Measurements from ENCODE around the gene ERRFI1. TPM values are rescaled to one million over a fixed set of nuclear protein-coding genes. Genes with fewer than 3 reads are reported as not detected.

The ERRFI1 gene
- total and polyA plus RNA-seq, 10 of the 15 experiments (the other 5 are each of a cell fraction or from before 2014, with no cell fraction given): 0.90 to 6.5 (median 3.1) TPM

DNA sequence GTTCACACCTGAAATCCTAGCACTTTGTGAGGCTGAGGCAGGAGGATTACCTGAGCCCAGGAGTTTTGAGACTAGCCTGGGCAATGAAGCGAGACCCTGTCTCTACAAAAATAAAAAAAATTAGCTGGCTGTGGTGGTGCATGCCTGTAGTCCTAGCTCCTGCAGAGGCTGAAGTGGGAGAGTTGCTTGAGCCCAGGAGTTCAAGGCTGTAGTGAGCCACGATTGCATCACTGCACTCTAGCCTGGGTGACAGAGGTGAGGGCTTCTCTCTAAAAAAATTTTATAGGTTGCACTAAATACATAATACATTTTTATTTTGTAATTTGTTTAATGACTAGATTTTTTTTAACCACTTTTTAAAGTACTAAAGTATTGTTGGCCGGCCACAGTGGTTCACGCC lies 58.5 kb downstream of the ERRFI1 start (continued):
- TF ChIP-seq, protein P1, sequence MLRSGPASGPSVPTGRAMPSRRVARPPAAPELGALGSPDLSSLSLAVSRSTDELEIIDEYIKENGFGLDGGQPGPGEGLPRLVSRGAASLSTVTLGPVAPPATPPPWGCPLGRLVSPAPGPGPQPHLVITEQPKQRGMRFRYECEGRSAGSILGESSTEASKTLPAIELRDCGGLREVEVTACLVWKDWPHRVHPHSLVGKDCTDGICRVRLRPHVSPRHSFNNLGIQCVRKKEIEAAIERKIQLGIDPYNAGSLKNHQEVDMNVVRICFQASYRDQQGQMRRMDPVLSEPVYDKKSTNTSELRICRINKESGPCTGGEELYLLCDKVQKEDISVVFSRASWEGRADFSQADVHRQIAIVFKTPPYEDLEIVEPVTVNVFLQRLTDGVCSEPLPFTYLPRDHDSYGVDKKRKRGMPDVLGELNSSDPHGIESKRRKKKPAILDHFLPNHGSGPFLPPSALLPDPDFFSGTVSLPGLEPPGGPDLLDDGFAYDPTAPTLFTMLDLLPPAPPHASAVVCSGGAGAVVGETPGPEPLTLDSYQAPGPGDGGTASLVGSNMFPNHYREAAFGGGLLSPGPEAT (IDR thresholded peaks at IDR 0.05; ENCODE audit: low read depth): no peak
- TF ChIP-seq CBX5 (IDR thresholded peaks at IDR 0.05; ENCODE audit: low read depth) (no peak), YY1 (IDR thresholded peaks at IDR 0.05; ENCODE audit: low read depth, low read length) (no peak), ZBED1 (IDR thresholded peaks at IDR 0.05; ENCODE audit: borderline replicate concordance) (no peak), CHD2 (IDR thresholded peaks at IDR 0.05; ENCODE audit: borderline replicate concordance, low read depth, low read length) (no peak), SUZ12 (IDR thresholded peaks at IDR 0.05; ENCODE audit: unreplicated experiment) (no peak), EP300 (IDR thresholded peaks at IDR 0.05; ENCODE audit: borderline replicate concordance in 1 of 2, control insufficient read depth in 1 of 2, low read depth in 2 of 2, low read length in 2 of 2) (no peak), NFYB (IDR thresholded peaks at IDR 0.05; ENCODE audit: insufficient read depth, low read depth, low read length) (no peak)

DNA sequence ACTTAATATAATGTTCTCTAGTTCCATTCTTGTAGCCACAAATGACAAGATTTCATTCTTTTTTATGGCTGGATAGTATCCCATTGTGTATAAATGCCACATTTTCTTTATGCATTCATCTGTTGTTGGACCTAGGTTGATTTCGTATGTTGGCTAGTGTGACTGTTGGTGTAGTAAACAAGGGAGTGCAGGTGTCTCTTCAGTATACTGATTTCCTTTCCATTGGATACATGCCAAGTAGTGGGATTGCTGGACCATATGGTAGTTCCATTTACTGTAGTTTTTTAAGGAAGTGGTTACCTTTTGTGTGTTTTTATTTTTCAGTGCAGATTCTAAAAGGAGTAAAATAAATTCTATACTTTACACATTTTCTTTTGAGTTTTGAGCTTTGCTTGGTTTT lies 58.9 kb downstream of the ERRFI1 start:
- POLR2A ChIA-PET: interaction anchor here (0.6 kb wide), 1 partner anchor 108 kb away, joined by 4 read pairs; no protein-coding TSS in a partner anchor
- Histone ChIP-seq H3K27ac (ENCODE audit: control insufficient read depth, insufficient read depth) (peak overlapping the region; percentile 16; the same call in 1 of the 2 replicates), H3K36me3 (ENCODE audit: control insufficient read depth in 2 of 2, insufficient read depth in 2 of 2, low read length in 1 of 2) (peaks cover 14 to 40% of the 10 kb centered on the region in 2 experiments), H3K27me3 (replicated peaks in 1 of 2; ENCODE audit: control insufficient read depth in 2 of 2, insufficient read depth in 2 of 2, low read length in 1 of 2) (no peaks in the 10 kb centered on the region), H3K4me3 (0 out of 2 replicates have a peak overlapping the region, but pooled peaks have one; percentile 0), H4K20me1 (ENCODE audit: control insufficient read depth, insufficient read depth) (no peaks in the 10 kb centered on the region; the same call in 1 of the 2 replicates), H3K9ac (ENCODE audit: control insufficient read depth, insufficient read depth, low read length) (no peak overlapping the region), H3K4me2 (ENCODE audit: control insufficient read depth, insufficient read depth) (0 out of 2 replicates have a peak overlapping the region, but pooled peaks have one; percentile 13), H3K79me2 (ENCODE audit: control insufficient read depth, insufficient read depth, low read length) (peaks cover 44% of the 10 kb centered on the region), H2AFZ (ENCODE audit: control insufficient read depth, low read depth, low read length) (no peak overlapping the region), H3K9me3 (replicated peaks; ENCODE audit: control insufficient read depth, insufficient read depth, low read length) (no peaks in the 10 kb centered on the region), H3K4me1 (ENCODE audit: control insufficient read depth, insufficient read depth, low read length) (peaks cover 10% of the 10 kb centered on the region)
- RAD21 ChIA-PET (ENCODE audit: unreplicated experiment): no interaction called here
- CTCF ChIA-PET: interaction anchor here (1.1 to 2.8 kb wide), 2 partner anchors 8 to 47 kb away, joined by 3 to 12 read pairs; no protein-coding TSS in a partner anchor
- in situ Hi-C loops (cut with MboI): no loop called here
- WGBS (ENCODE audit: insufficient coverage, insufficient replicate concordance, low lambda C conversion rate, missing lambda C conversion rate): 100% methylated on average over 1 of the region's 1 CpG
- DNase-seq (ENCODE audit: low read depth, low spot score) (no peak), ATAC-seq (no peak), FAIRE-seq (no peak)
- SMC1A ChIA-PET (ENCODE audit: uncharacterized antibody, unreplicated experiment): interaction anchor here (0.8 to 1.8 kb wide), 3 partner anchors 8 to 27 kb away, joined by 3 to 5 read pairs (median 3); no protein-coding TSS in a partner anchor
- BruUV-seq (replicated peaks): no TSS peak
- intact Hi-C loops (cut with micrococcal nuclease; ENCODE audit: unreplicated experiment): no loop called here
- TF ChIP-seq MXI1 (IDR thresholded peaks at IDR 0.05; ENCODE audit: low read depth, low read length) (no peak), TBL1XR1 (IDR thresholded peaks at IDR 0.05; ENCODE audit: low read depth, low read length) (no peak), ZNF274 (IDR thresholded peaks at IDR 0.05; ENCODE audit: insufficient read depth, insufficient read length) (no peak)
- TF ChIP-seq, protein P2, sequence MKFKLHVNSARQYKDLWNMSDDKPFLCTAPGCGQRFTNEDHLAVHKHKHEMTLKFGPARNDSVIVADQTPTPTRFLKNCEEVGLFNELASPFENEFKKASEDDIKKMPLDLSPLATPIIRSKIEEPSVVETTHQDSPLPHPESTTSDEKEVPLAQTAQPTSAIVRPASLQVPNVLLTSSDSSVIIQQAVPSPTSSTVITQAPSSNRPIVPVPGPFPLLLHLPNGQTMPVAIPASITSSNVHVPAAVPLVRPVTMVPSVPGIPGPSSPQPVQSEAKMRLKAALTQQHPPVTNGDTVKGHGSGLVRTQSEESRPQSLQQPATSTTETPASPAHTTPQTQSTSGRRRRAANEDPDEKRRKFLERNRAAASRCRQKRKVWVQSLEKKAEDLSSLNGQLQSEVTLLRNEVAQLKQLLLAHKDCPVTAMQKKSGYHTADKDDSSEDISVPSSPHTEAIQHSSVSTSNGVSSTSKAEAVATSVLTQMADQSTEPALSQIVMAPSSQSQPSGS (IDR thresholded peaks at IDR 0.05; ENCODE audit: low read length): no peak
- TF ChIP-seq, protein P3, sequence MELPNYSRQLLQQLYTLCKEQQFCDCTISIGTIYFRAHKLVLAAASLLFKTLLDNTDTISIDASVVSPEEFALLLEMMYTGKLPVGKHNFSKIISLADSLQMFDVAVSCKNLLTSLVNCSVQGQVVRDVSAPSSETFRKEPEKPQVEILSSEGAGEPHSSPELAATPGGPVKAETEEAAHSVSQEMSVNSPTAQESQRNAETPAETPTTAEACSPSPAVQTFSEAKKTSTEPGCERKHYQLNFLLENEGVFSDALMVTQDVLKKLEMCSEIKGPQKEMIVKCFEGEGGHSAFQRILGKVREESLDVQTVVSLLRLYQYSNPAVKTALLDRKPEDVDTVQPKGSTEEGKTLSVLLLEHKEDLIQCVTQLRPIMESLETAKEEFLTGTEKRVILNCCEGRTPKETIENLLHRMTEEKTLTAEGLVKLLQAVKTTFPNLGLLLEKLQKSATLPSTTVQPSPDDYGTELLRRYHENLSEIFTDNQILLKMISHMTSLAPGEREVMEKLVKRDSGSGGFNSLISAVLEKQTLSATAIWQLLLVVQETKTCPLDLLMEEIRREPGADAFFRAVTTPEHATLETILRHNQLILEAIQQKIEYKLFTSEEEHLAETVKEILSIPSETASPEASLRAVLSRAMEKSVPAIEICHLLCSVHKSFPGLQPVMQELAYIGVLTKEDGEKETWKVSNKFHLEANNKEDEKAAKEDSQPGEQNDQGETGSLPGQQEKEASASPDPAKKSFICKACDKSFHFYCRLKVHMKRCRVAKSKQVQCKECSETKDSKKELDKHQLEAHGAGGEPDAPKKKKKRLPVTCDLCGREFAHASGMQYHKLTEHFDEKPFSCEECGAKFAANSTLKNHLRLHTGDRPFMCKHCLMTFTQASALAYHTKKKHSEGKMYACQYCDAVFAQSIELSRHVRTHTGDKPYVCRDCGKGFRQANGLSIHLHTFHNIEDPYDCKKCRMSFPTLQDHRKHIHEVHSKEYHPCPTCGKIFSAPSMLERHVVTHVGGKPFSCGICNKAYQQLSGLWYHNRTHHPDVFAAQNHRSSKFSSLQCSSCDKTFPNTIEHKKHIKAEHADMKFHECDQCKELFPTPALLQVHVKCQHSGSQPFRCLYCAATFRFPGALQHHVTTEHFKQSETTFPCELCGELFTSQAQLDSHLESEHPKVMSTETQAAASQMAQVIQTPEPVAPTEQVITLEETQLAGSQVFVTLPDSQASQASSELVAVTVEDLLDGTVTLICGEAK (IDR thresholded peaks at IDR 0.05; ENCODE audit: borderline replicate concordance): no peak

All from GM12878 (cell line).